SU-DHL-6 (cell line): ENCODE data around the gene PDAP1.

ENCODE experiments used
- CTCF ChIP-seq: fragments of 200-600 bp; sonication (generic); IDR thresholded peaks from one replicate; pipeline ENCODE4 v1.5.1; 2017; ENCODE audit warnings: antibody characterized with exemption, mild to moderate bottlenecking, low read length, moderate library complexity; ENCODE audit not compliant: insufficient read depth, poor library complexity, severe bottlenecking
- EZH2phosphoT487 ChIP-seq: fragments of 200-600 bp; sonication (generic), shearing (Covaris generic); conservative IDR thresholded peaks from 2 replicates; pipeline ENCODE4 v1.6.1; 2018; ENCODE audit warnings: mild to moderate bottlenecking, antibody characterized with exemption, low read length, moderate library complexity, mixed read lengths

- no peak for TF ChIP-seq CTCF
- no peak for TF ChIP-seq EZH2phosphoT487
Observed at GRCh38 chr7:99357701-99358490, 50.5 kb downstream of the PDAP1 start.
